ENCODE measurements around the gene POU3F2.

DNA sequence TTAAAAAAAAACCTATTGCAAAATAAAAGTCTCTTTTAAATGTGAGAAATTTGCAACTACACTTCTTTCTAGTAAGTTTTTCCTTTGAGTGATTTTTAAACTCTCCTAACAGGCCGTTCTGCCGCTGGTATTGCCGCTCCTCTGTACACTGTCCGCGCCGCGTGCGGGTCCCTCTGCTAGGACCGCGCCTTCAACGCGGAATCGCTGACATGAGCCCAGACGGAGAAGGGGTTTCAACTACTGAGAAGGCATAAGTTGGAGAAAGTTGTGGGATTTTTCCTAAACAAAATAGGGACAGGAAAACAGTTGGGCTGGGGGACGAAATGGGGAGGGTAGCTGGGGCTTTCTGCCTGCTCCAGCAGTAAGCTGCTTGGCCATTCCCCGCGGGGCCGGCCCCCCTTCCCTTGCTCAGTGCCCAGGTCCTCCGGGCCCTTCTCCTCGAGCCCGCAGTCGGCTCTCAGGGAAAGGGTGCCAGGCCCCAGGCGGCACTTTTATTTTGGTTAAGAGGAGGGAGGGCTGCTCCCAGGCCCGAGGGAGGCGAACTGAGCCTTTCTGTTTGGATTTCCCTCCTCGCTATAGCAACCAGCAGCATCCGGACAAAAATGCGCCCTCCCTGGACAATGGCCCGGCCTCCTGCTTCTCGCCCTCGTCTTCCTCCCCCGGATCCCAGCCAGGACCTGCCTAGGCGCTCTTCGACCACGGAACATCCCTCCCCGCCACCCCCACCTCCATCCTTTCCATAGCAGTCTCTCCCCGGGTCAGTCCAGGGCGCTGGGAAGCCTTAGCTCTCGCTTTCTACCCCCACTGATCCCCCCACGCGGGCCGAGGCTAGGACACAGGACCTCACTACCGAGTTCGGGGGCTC, 6.8 kb upstream of the POU3F2 start:
- TF ChIP-seq, protein P1, sequence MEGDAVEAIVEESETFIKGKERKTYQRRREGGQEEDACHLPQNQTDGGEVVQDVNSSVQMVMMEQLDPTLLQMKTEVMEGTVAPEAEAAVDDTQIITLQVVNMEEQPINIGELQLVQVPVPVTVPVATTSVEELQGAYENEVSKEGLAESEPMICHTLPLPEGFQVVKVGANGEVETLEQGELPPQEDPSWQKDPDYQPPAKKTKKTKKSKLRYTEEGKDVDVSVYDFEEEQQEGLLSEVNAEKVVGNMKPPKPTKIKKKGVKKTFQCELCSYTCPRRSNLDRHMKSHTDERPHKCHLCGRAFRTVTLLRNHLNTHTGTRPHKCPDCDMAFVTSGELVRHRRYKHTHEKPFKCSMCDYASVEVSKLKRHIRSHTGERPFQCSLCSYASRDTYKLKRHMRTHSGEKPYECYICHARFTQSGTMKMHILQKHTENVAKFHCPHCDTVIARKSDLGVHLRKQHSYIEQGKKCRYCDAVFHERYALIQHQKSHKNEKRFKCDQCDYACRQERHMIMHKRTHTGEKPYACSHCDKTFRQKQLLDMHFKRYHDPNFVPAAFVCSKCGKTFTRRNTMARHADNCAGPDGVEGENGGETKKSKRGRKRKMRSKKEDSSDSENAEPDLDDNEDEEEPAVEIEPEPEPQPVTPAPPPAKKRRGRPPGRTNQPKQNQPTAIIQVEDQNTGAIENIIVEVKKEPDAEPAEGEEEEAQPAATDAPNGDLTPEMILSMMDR (IDR thresholded peaks at IDR 0.05): no peak
- TF ChIP-seq POLR2A (IDR thresholded peaks at IDR 0.05): no peak

All from adrenal gland (tissue), 5 donors.